LNCaP clone FGC (cell line): ENCODE results near the gene PRDM5.

Experiments used
- DNase-seq: peaks from one replicate; pipeline ENCODE4 v3.0.0-alpha.2; 2011; ENCODE audit warnings: low read depth
- H3K4me3 ChIP-seq: 2 replicates; pipeline ENCODE4 v1.5.1; 2011; ENCODE audit warnings: mild to moderate bottlenecking, low read depth, low read length, control low read depth
- CTCF ChIP-seq: IDR thresholded peaks from 2 replicates; pipeline ENCODE4 v1.5.1; 2012; ENCODE audit warnings: mild to moderate bottlenecking; ENCODE audit not compliant: control insufficient read depth, insufficient read depth; ENCODE audit errors: extremely low read depth

Gene PRDM5

GRCh38 chr4:120916937-120917336, 5.6 kb downstream of the PRDM5 start:
- TF ChIP-seq CTCF, result no peak
- no peak for DNase-seq
- no peak overlapping the region for H3K4me3 ChIP-seq

GRCh38 chr4:120915336-120915735, 7.2 kb downstream of the PRDM5 start:
- no peak for DNase-seq
- H3K4me3 ChIP-seq, result no peak overlapping the region
- no peak for TF ChIP-seq CTCF

- no peak for DNase-seq
- H3K4me3 ChIP-seq, result no peak overlapping the region
- no peak for TF ChIP-seq CTCF
Measured at GRCh38 chr4:120903419-120903818, 19.1 kb downstream of the PRDM5 start.

GRCh38 chr4:120902925-120903324, 19.6 kb downstream of the PRDM5 start:
- no peak for DNase-seq
- no peak overlapping the region for H3K4me3 ChIP-seq
- TF ChIP-seq CTCF, result no peak

GRCh38 chr4:120901731-120902130, 20.8 kb downstream of the PRDM5 start:
- no peak overlapping the region for H3K4me3 ChIP-seq
- TF ChIP-seq CTCF, result no peak
- DNase-seq, result no peak

GRCh38 chr4:120897981-120898719, 24.4 kb downstream of the PRDM5 start:
- TF ChIP-seq CTCF, result no peak
- H3K4me3 ChIP-seq, result no peak overlapping the region
- no peak for DNase-seq

- TF ChIP-seq CTCF, result no peak
- no peak overlapping the region for H3K4me3 ChIP-seq
- no peak for DNase-seq
Measured at GRCh38 chr4:120895554-120895953, 27.0 kb downstream of the PRDM5 start.
